ENCODE results near the gene ACP4. TPM values are rescaled to one million over a fixed set of nuclear protein-coding genes. Genes with fewer than 3 reads are reported as not detected.

The ACP4 gene
- total RNA-seq, 4 donors from 2014 or later, result not detected

GRCh38 chr19:50792272-50793250, 2.3 kb downstream of the ACP4 start:
- no peak for ATAC-seq (ENCODE audit: low FRiP score)
- no peak for DNase-seq (ENCODE audit: low spot score)
- no peak for TF ChIP-seq CTCF (IDR thresholded peaks at IDR 0.05)

GRCh38 chr19:50793558-50794065, 3.4 kb downstream of the ACP4 start:
- TF ChIP-seq CTCF (IDR thresholded peaks at IDR 0.05), result no peak
- no peak for DNase-seq (ENCODE audit: low spot score)
- ATAC-seq (ENCODE audit: low FRiP score), result no peak

GRCh38 chr19:50794074-50794875, 4.1 kb downstream of the ACP4 start:
- DNase-seq (ENCODE audit: low spot score) (no peak), ATAC-seq (ENCODE audit: low FRiP score) (no peak)
- TF ChIP-seq CTCF (IDR thresholded peaks at IDR 0.05), result no peak

GRCh38 chr19:50794876-50795663, 4.9 kb downstream of the ACP4 start:
- DNase-seq (ENCODE audit: low spot score) (no peak), ATAC-seq (ENCODE audit: low FRiP score) (no peak)
- TF ChIP-seq CTCF (IDR thresholded peaks at IDR 0.05), result no peak

GRCh38 chr19:50795664-50796073, 5.5 kb downstream of the ACP4 start:
- TF ChIP-seq CTCF (IDR thresholded peaks at IDR 0.05), result no peak
- no peak for DNase-seq (ENCODE audit: low spot score)
- no peak for ATAC-seq (ENCODE audit: low FRiP score)

GRCh38 chr19:50796128-50796633, 6.0 kb downstream of the ACP4 start:
- no peak for TF ChIP-seq CTCF (IDR thresholded peaks at IDR 0.05)
- ATAC-seq (ENCODE audit: low FRiP score), result no peak
- DNase-seq (ENCODE audit: low spot score), result no peak
